Neural cell (in vitro differentiated cells): ENCODE results near the gene ADGRL1. TPM values are rescaled to one million over a fixed set of nuclear protein-coding genes. Genes with fewer than 3 reads are reported as not detected.
"Not testable (repeated sequence)": the region's sequence is repeated elsewhere in the genome, so short reads cannot be mapped to it uniquely, and the experiment has no call there.

Source experiments
- H2AFZ ChIP-seq: fragments of 200-600, 300-800 bp; sonication (generic), shearing (Covaris generic); 2 replicates; pipeline ENCODE4 v1.6.0; 2014; ENCODE audit warnings: low read depth, mild to moderate bottlenecking, antibody characterized with exemption, low read length, moderate library complexity
- H3F3A ChIP-seq: fragments of 200-600 bp; shearing (Covaris generic); 2 replicates; pipeline ENCODE4 v1.6.1; 2016; ENCODE audit warnings: mild to moderate bottlenecking, moderate library complexity, mixed read lengths, antibody characterized with exemption, low read length; ENCODE audit not compliant: insufficient read depth, poor library complexity, severe bottlenecking
- H3K27ac ChIP-seq: fragments of 200-600, 300-800 bp; sonication (generic), shearing (Covaris generic); 2 replicates; pipeline ENCODE4 v1.5.1; 2014; ENCODE audit warnings: mild to moderate bottlenecking, low read length, moderate library complexity
- H3K27me3 ChIP-seq: fragments of 300-800, 200-600 bp; sonication (generic), shearing (Covaris generic); 2 replicates; pipeline ENCODE4 v1.6.0; 2014; ENCODE audit warnings: mild to moderate bottlenecking, low read depth, low read length, moderate library complexity; ENCODE audit not compliant: insufficient read depth
- H3K36me3 ChIP-seq: fragments of 300-800, 200-600 bp; sonication (generic), shearing (Covaris generic); 2 replicates; pipeline ENCODE4 v1.5.1; 2014; ENCODE audit warnings: mild to moderate bottlenecking, antibody characterized with exemption, low read length, moderate library complexity; ENCODE audit not compliant: insufficient read depth
- H3K4me2 ChIP-seq: fragments of 300-800, 200-600 bp; sonication (generic), shearing (Covaris generic); 2 replicates; pipeline ENCODE4 v1.6.0; 2014; ENCODE audit warnings: mild to moderate bottlenecking, low read length
- H3K4me3 ChIP-seq: fragments of 300-800, 200-600 bp; sonication (generic), shearing (Covaris generic); 2 replicates; pipeline ENCODE4 v1.5.1; 2014; ENCODE audit warnings: mild to moderate bottlenecking, low read length, moderate library complexity
- H3K79me2 ChIP-seq: fragments of 200-600 bp; shearing (Covaris generic); replicated peaks from 2 replicates; pipeline ENCODE4 v1.6.0; 2014; ENCODE audit warnings: mild to moderate bottlenecking, low read length, moderate library complexity; ENCODE audit not compliant: insufficient read depth
- H3K9ac ChIP-seq: fragments of 300-800, 200-600 bp; sonication (generic), shearing (Covaris generic); 2 replicates; pipeline ENCODE4 v1.6.1; 2016; ENCODE audit warnings: mild to moderate bottlenecking, low read length, mixed read lengths
- H3K9me2 ChIP-seq: fragments of 200-600 bp; shearing (Covaris generic); 2 replicates; pipeline ENCODE4 v1.6.1; 2016; ENCODE audit warnings: mild to moderate bottlenecking, low read length, mixed read lengths; ENCODE audit not compliant: insufficient read depth
- H3K9me3 ChIP-seq: fragments of 200-600, 300-800 bp; sonication (generic), shearing (Covaris generic); 2 replicates; pipeline ENCODE4 v1.6.1; 2016; ENCODE audit warnings: mild to moderate bottlenecking, mixed run types, low read length, moderate library complexity, mixed read lengths
- H4K20me1 ChIP-seq: fragments of 200-600 bp; shearing (Covaris generic); 2 replicates; pipeline ENCODE4 v1.6.1; 2016; ENCODE audit warnings: mild to moderate bottlenecking, mixed run types; ENCODE audit not compliant: insufficient read depth
- MXI1 ChIP-seq: fragments of 450-650 bp; conservative IDR thresholded peaks from 2 replicates; pipeline ENCODE4 v1.6.1; 2014; ENCODE audit warnings: antibody characterized with exemption, mild to moderate bottlenecking; ENCODE audit not compliant: poor library complexity, severe bottlenecking
- SMC3 ChIP-seq: fragments of 450-650 bp; conservative IDR thresholded peaks from 2 replicates; pipeline ENCODE4 v1.6.1; 2014; ENCODE audit warnings: antibody characterized with exemption, mild to moderate bottlenecking, moderate library complexity; ENCODE audit not compliant: poor library complexity
- polyA plus RNA-seq: library from polyadenylated mRNA; depleted of rRNA; stranded (reverse); fragments of >200 nt; gene quantifications from 2 replicates; pipeline ENCODE4 v1.2.3, GENCODE V29; 2014

The ADGRL1 gene
- polyA plus RNA-seq, 1 donor from 2014 or later = 22.2 TPM

DNA sequence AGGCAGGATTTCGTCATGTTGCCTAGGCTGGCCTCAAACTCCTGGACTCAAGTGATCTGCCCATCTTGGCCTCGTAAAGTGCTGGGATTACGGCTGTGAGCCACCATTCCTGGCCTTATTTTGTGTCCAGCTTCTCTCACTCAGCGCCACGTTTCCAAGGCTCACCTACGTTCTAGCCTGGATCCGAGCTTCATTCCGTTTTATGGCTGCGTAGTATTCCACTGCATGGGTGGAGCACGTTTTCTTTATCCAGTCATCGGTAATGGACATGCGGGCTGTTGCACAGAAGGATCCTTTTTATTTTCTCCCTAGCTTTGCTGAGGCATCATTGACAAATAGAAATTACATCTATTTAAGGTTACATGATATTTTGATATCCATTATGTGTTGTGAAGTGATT, 16.6 kb downstream of the ADGRL1 start:
- H2AFZ ChIP-seq = no peak overlapping the region
- TF ChIP-seq SMC3 = no peak
- H3K27me3 ChIP-seq = no peaks in the 10 kb centered on the region
- H3K9ac ChIP-seq = no peak overlapping the region
- no peaks in the 10 kb centered on the region for H3K36me3 ChIP-seq
- H3K79me2 ChIP-seq = no peaks in the 10 kb centered on the region
- no peaks in the 10 kb centered on the region for H3F3A ChIP-seq
- H3K4me3 ChIP-seq = no peak overlapping the region
- no peaks in the 10 kb centered on the region for H3K9me3 ChIP-seq
- H3K9me2 ChIP-seq = no peaks in the 10 kb centered on the region
- H3K27ac ChIP-seq = no peak overlapping the region
- H4K20me1 ChIP-seq = peaks cover 8% of the 10 kb centered on the region
- no peak overlapping the region for H3K4me2 ChIP-seq

GRCh38 chr19:14188086-14188485, 17.9 kb downstream of the ADGRL1 start:
- H2AFZ ChIP-seq, H3K4me3 ChIP-seq, H3F3A ChIP-seq, H3K36me3 ChIP-seq, H3K27ac ChIP-seq, H3K4me2 ChIP-seq, H3K9ac ChIP-seq, H3K27me3 ChIP-seq, H3K79me2 ChIP-seq, H3K9me2 ChIP-seq, H3K9me3 ChIP-seq: not testable (repeated sequence)
- H4K20me1 ChIP-seq = peaks cover 18% of the 10 kb centered on the region

- Histone ChIP-seq H2AFZ (no peak overlapping the region), H3K36me3 (no peaks in the 10 kb centered on the region), H3K27me3 (no peaks in the 10 kb centered on the region), H3F3A (no peaks in the 10 kb centered on the region), H3K9ac (no peak overlapping the region), H3K4me2 (no peak overlapping the region), H3K79me2 (no peaks in the 10 kb centered on the region), H4K20me1 (peaks cover 20% of the 10 kb centered on the region), H3K4me3 (no peak overlapping the region), H3K27ac (no peak overlapping the region), H3K9me2 (no peaks in the 10 kb centered on the region), H3K9me3 (no peaks in the 10 kb centered on the region)
- no peak for TF ChIP-seq MXI1
Measured at GRCh38 chr19:14187561-14187960, 18.4 kb downstream of the ADGRL1 start.

- not testable (repeated sequence) for H3K9ac ChIP-seq, H3K27ac ChIP-seq, H3K27me3 ChIP-seq, H3K79me2 ChIP-seq, H3K4me3 ChIP-seq, H3K36me3 ChIP-seq, H2AFZ ChIP-seq, H3F3A ChIP-seq, H3K9me3 ChIP-seq, H3K9me2 ChIP-seq, H3K4me2 ChIP-seq
- peaks cover 20% of the 10 kb centered on the region for H4K20me1 ChIP-seq
Measured at GRCh38 chr19:14186684-14187083, 19.3 kb downstream of the ADGRL1 start.

DNA sequence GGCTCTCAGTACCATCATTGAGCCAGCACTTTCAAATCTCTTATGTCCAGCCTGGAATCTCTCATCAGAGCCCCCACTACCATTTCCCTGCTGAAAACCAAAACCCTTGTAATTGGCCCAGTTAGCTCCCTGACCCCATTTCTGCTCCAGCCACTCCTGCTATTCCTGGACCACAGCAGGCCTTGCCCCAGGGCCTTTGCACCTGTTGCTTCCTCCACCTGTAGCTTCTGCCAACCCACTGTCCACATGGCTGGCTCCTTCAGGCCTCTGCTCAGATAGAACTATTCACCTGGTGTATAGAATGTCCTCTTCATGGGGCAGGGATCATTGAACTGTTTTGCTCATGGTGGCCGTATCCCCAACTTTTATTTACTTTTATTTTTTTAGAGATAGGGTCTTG, 20.3 kb downstream of the ADGRL1 start:
- H3K27ac ChIP-seq, H2AFZ ChIP-seq, H3K27me3 ChIP-seq, H3K9ac ChIP-seq, H3K9me2 ChIP-seq, H3K4me3 ChIP-seq, H3F3A ChIP-seq, H3K79me2 ChIP-seq, H3K4me2 ChIP-seq, H3K9me3 ChIP-seq, H3K36me3 ChIP-seq: not testable (repeated sequence)
- peaks cover 20% of the 10 kb centered on the region for H4K20me1 ChIP-seq
